Activated CD8-positive, alpha-beta T cell treated with anti-CD3 and anti-CD28 coated beads, Interleukin-2, amount 10 ng/mL, durations not matched to agents 7 days and 5 days (primary cell): ENCODE results near the gene NANOS3. TPM values are rescaled to one million over a fixed set of nuclear protein-coding genes. Genes with fewer than 3 reads are reported as not detected.

Experiments
- ATAC-seq: fragments of 150-1000 bp; cut with Tn5 transposase; one replicate; pipeline ENCODE4 v1.10.0; 2021; ENCODE audit warnings: moderate library complexity
- CTCF ChIA-PET: fragments of 350-600 bp; sonication (Branson Sonifier 250); formaldehyde crosslinking; loops from one replicate; lab custom pipeline; 2021; ENCODE audit warnings: antibody characterized with exemption; lab: Charles Lee
- POLR2A ChIA-PET: fragments of 350-600 bp; sonication (Branson Sonifier 250); formaldehyde crosslinking; loops from one replicate; lab custom pipeline; 2021; ENCODE audit warnings: antibody characterized with exemption; lab: Charles Lee
- DNase-seq: peaks from one replicate; pipeline ENCODE4 v3.0.0-alpha.2; 2020
- H3K27ac Mint-ChIP-seq: one replicate; pipeline ENCODE4 v1.8.0; 2021; ENCODE audit warnings: mild to moderate bottlenecking, mixed read lengths
- H3K27me3 Mint-ChIP-seq: one replicate; pipeline ENCODE4 v1.8.0; 2021; ENCODE audit warnings: low read depth, mixed read lengths
- H3K36me3 Mint-ChIP-seq: one replicate; pipeline ENCODE4 v1.8.0; 2021; ENCODE audit warnings: low read depth, mixed read lengths
- H3K4me1 Mint-ChIP-seq: one replicate; pipeline ENCODE4 v1.8.0; 2021; ENCODE audit warnings: low read depth, mixed read lengths
- H3K4me3 Mint-ChIP-seq: one replicate; pipeline ENCODE4 v1.8.0; 2021; ENCODE audit warnings: mild to moderate bottlenecking, mixed read lengths
- H3K9me3 Mint-ChIP-seq: one replicate; pipeline ENCODE4 v1.8.0; 2022; ENCODE audit warnings: mixed read lengths; ENCODE audit not compliant: insufficient read depth
- total RNA-seq, 2 experiments: library from RNA; stranded (reverse); gene quantifications; one replicate each; pipeline ENCODE4 v1.2.3, GENCODE V29; 2021

Gene NANOS3
- total RNA-seq, 2 experiments from 2014 or later = 0.60 to 0.90 TPM

- Mint-ChIP-seq H3K27me3 (peaks cover 4% of the 10 kb centered on the region), H3K4me1 (peaks cover 55% of the 10 kb centered on the region), H3K36me3 (no peaks in the 10 kb centered on the region), H3K4me3 (peak overlapping the region; percentile 48), H3K27ac (peak overlapping the region; percentile 81), H3K9me3 (no peaks in the 10 kb centered on the region)
- DNase-seq (peak; percentile 45), ATAC-seq (no peak)
- ChIA-PET CTCF (interaction anchor here (0.6 to 5.7 kb wide), 26 partner anchors 10 to 255 kb away, joined by 3 to 67 read pairs (median 4); partner anchors contain the start of genes ASF1B, IL27RA, MISP3 and ZSWIM4), POLR2A (interaction anchor here (0.8 to 1.8 kb wide), 4 partner anchors 34 to 255 kb away, joined by 4 to 8 read pairs (median 5); partner anchors contain the start of genes ASF1B and IL27RA)
Measured at GRCh38 chr19:13881251-13881691, 4.3 kb downstream of the NANOS3 start.

GRCh38 chr19:13881692-13882418 lies 4.9 kb downstream of the NANOS3 start:
- DNase-seq (peak; percentile 73), ATAC-seq (peak; percentile 13)
- Mint-ChIP-seq H3K4me3 (peak overlapping the region; percentile 48), H3K27ac (peak overlapping the region; percentile 81), H3K4me1 (peaks cover 59% of the 10 kb centered on the region), H3K36me3 (no peaks in the 10 kb centered on the region), H3K27me3 (peaks cover 4% of the 10 kb centered on the region), H3K9me3 (no peaks in the 10 kb centered on the region)
- POLR2A ChIA-PET = interaction anchor here (1.2 to 1.8 kb wide), 3 partner anchors 35 to 255 kb away, joined by 4 to 8 read pairs (median 4); partner anchors contain the start of genes ASF1B and IL27RA
- CTCF ChIA-PET = interaction anchor here (0.6 to 5.7 kb wide), 15 partner anchors 16 to 255 kb away, joined by 3 to 67 read pairs (median 10); partner anchors contain the start of genes ASF1B, IL27RA and MISP3

GRCh38 chr19:13882419-13882795 lies 5.5 kb downstream of the NANOS3 start:
- no peak for ATAC-seq
- ChIA-PET CTCF (interaction anchor here (0.6 to 5.7 kb wide), 12 partner anchors 17 to 254 kb away, joined by 3 to 67 read pairs (median 10); partner anchors contain the start of genes ASF1B, IL27RA and MISP3), POLR2A (interaction anchor here (1.2 to 1.4 kb wide), 2 partner anchors 35 to 254 kb away, joined by 4 read pairs; partner anchors contain the start of gene ASF1B)
- Mint-ChIP-seq H3K4me3 (peak overlapping the region; percentile 48), H3K4me1 (peaks cover 65% of the 10 kb centered on the region), H3K27ac (peak overlapping the region; percentile 81), H3K9me3 (no peaks in the 10 kb centered on the region), H3K27me3 (peaks cover 4% of the 10 kb centered on the region), H3K36me3 (no peaks in the 10 kb centered on the region)
- no peak for DNase-seq

GRCh38 chr19:13882836-13883235 lies 5.9 kb downstream of the NANOS3 start:
- H3K4me3 Mint-ChIP-seq = peak overlapping the region; percentile 15
- H3K27me3 Mint-ChIP-seq = peaks cover 4% of the 10 kb centered on the region
- H3K4me1 Mint-ChIP-seq = peaks cover 68% of the 10 kb centered on the region
- H3K9me3 Mint-ChIP-seq = no peaks in the 10 kb centered on the region
- ATAC-seq (no peak), DNase-seq (peak; percentile 40)
- H3K36me3 Mint-ChIP-seq = no peaks in the 10 kb centered on the region
- POLR2A ChIA-PET = interaction anchor here (1.2 to 1.4 kb wide), 2 partner anchors 36 to 254 kb away, joined by 4 read pairs; partner anchors contain the start of gene ASF1B
- H3K27ac Mint-ChIP-seq = peak overlapping the region; percentile 46
- CTCF ChIA-PET = interaction anchor here (0.6 to 5.7 kb wide), 10 partner anchors 20 to 254 kb away, joined by 3 to 67 read pairs (median 12); partner anchors contain the start of genes ASF1B, IL27RA and MISP3

GRCh38 chr19:13883516-13884064 lies 6.7 kb downstream of the NANOS3 start:
- ChIA-PET POLR2A (no interaction called here), CTCF (interaction anchor here (0.6 kb wide), 1 partner anchor 165 kb away, joined by 3 read pairs; no protein-coding TSS in a partner anchor)
- Mint-ChIP-seq H3K4me3 (no peak overlapping the region), H3K36me3 (no peaks in the 10 kb centered on the region), H3K27me3 (peaks cover 4% of the 10 kb centered on the region), H3K4me1 (peaks cover 68% of the 10 kb centered on the region), H3K27ac (no peak overlapping the region), H3K9me3 (no peaks in the 10 kb centered on the region)
- ATAC-seq = no peak
- DNase-seq = no peak

- Mint-ChIP-seq H3K27ac (no peak overlapping the region), H3K4me3 (no peak overlapping the region), H3K27me3 (peaks cover 4% of the 10 kb centered on the region), H3K9me3 (no peaks in the 10 kb centered on the region), H3K4me1 (peaks cover 65% of the 10 kb centered on the region), H3K36me3 (no peaks in the 10 kb centered on the region)
- ChIA-PET CTCF (interaction anchor here (0.7 to 1.9 kb wide), 4 partner anchors 18 to 191 kb away, joined by 3 to 4 read pairs (median 3); partner anchors contain the start of gene IL27RA), POLR2A (interaction anchor here (0.6 to 1.0 kb wide), 3 partner anchors 53 to 94 kb away, joined by 3 to 5 read pairs (median 3); no protein-coding TSS in a partner anchor)
- ATAC-seq = no peak
- DNase-seq = no peak
Measured at GRCh38 chr19:13884726-13885591, 8.0 kb downstream of the NANOS3 start.

GRCh38 chr19:13885826-13886365 lies 9.0 kb downstream of the NANOS3 start:
- H3K27ac Mint-ChIP-seq = no peak overlapping the region
- ChIA-PET CTCF (interaction anchor here (0.7 to 2.1 kb wide), 5 partner anchors 17 to 462 kb away, joined by 3 to 9 read pairs (median 3); partner anchors contain the start of gene IL27RA), POLR2A (interaction anchor here (0.6 to 1.0 kb wide), 2 partner anchors 55 to 93 kb away, joined by 3 to 5 read pairs; no protein-coding TSS in a partner anchor)
- DNase-seq (no peak), ATAC-seq (no peak)
- no peaks in the 10 kb centered on the region for H3K9me3 Mint-ChIP-seq
- peaks cover 56% of the 10 kb centered on the region for H3K4me1 Mint-ChIP-seq
- peaks cover 4% of the 10 kb centered on the region for H3K27me3 Mint-ChIP-seq
- H3K4me3 Mint-ChIP-seq = no peak overlapping the region
- H3K36me3 Mint-ChIP-seq = no peaks in the 10 kb centered on the region

GRCh38 chr19:13887018-13887436 lies 10.1 kb downstream of the NANOS3 start:
- H3K27me3 Mint-ChIP-seq = peaks cover 4% of the 10 kb centered on the region
- ATAC-seq = peak; percentile 77
- ChIA-PET POLR2A (no interaction called here), CTCF (interaction anchor here (0.6 to 2.1 kb wide), 7 partner anchors 16 to 461 kb away, joined by 3 to 9 read pairs (median 3); partner anchors contain the start of genes IL27RA and MISP3)
- peaks cover 45% of the 10 kb centered on the region for H3K4me1 Mint-ChIP-seq
- DNase-seq = peak; percentile 72
- no peak overlapping the region for H3K4me3 Mint-ChIP-seq
- H3K27ac Mint-ChIP-seq = peak overlapping the region; percentile 30
- no peaks in the 10 kb centered on the region for H3K36me3 Mint-ChIP-seq
- H3K9me3 Mint-ChIP-seq = no peaks in the 10 kb centered on the region

- DNase-seq (no peak), ATAC-seq (peak; percentile 9)
- H3K9me3 Mint-ChIP-seq = no peaks in the 10 kb centered on the region
- H3K27me3 Mint-ChIP-seq = peaks cover 4% of the 10 kb centered on the region
- CTCF ChIA-PET = interaction anchor here (0.9 to 2.1 kb wide), 3 partner anchors 15 to 185 kb away, joined by 3 to 9 read pairs (median 3); partner anchors contain the start of gene MISP3
- H3K27ac Mint-ChIP-seq = no peak overlapping the region
- H3K4me3 Mint-ChIP-seq = no peak overlapping the region
- peaks cover 40% of the 10 kb centered on the region for H3K4me1 Mint-ChIP-seq
- POLR2A ChIA-PET = no interaction called here
- H3K36me3 Mint-ChIP-seq = no peaks in the 10 kb centered on the region
Measured at GRCh38 chr19:13887517-13887916, 10.6 kb downstream of the NANOS3 start.

- CTCF ChIA-PET = interaction anchor here (0.8 to 1.4 kb wide), 2 partner anchors 8 to 184 kb away, joined by 3 read pairs; no protein-coding TSS in a partner anchor
Measured at GRCh38 chr19:13888281-13888680, 11.3 kb downstream of the NANOS3 start.

More at GRCh38 chr19:13888281-13888680, 11.3 kb downstream of the NANOS3 start:
- Mint-ChIP-seq H3K36me3 (no peaks in the 10 kb centered on the region), H3K9me3 (no peaks in the 10 kb centered on the region), H3K4me1 (peaks cover 35% of the 10 kb centered on the region), H3K27ac (no peak overlapping the region), H3K27me3 (peaks cover 4% of the 10 kb centered on the region), H3K4me3 (no peak overlapping the region)
- DNase-seq = no peak
- ATAC-seq = no peak
- POLR2A ChIA-PET = no interaction called here
